Activated CD4-positive, alpha-beta T cell treated with anti-CD3 and anti-CD28 coated beads, Interleukin-2, amount 50 U/mL, for 4 hours (primary cell): ENCODE results near the gene ACVR1B.
A peak's percentile ranks its signal among the peaks of the same experiment; 100 is the strongest.

Experiments used
- DNase-seq, 2 experiments: peaks; one replicate each; pipeline ENCODE4 v3.0.0-alpha.2; 2020

ACVR1B gene

DNA sequence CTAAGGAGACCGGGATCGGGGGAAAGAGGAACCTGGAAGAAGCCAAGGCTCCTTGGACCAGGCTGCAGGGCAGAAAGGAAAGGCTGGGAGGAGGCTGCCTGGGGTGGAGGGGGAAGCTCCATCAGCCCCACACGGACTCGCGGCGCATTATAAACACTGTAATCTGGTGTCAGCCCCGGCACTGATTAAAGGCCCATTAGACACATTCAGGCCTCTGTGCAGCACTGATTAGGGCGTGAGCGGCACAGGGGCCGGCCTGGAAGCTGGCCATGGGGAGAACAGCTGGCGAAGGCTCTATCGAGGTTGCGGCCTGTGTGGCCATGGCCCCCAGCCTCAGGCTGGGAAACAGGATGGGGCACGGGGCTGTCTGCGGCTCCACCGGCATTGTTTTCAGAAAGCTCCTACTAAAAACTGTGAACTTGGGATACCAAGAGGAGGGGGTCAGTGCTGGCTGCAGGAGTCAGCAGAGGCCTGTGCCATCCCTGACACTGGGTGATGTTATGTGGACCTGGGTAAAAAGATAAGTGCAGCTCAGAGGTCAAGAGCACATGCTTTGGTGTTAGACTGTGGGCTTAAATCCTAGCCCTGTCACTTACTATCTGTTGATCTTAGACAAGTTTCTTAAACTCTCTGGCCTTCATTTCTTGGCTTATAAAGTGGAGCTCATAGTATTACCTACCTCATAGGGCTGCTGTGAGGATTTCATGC is 33.6 kb upstream of the ACVR1B start:
- no peak for DNase-seq

- no peak for DNase-seq
Observed at GRCh38 chr12:51920046-51920445, 31.5 kb upstream of the ACVR1B start.

GRCh38 chr12:51921017-51921725 is 30.3 kb upstream of the ACVR1B start:
- DNase-seq = no peak

- DNase-seq = no peak
Observed at GRCh38 chr12:51922146-51922545, 29.4 kb upstream of the ACVR1B start.

GRCh38 chr12:51922762-51923505 is 28.6 kb upstream of the ACVR1B start:
- no peak for DNase-seq

DNA sequence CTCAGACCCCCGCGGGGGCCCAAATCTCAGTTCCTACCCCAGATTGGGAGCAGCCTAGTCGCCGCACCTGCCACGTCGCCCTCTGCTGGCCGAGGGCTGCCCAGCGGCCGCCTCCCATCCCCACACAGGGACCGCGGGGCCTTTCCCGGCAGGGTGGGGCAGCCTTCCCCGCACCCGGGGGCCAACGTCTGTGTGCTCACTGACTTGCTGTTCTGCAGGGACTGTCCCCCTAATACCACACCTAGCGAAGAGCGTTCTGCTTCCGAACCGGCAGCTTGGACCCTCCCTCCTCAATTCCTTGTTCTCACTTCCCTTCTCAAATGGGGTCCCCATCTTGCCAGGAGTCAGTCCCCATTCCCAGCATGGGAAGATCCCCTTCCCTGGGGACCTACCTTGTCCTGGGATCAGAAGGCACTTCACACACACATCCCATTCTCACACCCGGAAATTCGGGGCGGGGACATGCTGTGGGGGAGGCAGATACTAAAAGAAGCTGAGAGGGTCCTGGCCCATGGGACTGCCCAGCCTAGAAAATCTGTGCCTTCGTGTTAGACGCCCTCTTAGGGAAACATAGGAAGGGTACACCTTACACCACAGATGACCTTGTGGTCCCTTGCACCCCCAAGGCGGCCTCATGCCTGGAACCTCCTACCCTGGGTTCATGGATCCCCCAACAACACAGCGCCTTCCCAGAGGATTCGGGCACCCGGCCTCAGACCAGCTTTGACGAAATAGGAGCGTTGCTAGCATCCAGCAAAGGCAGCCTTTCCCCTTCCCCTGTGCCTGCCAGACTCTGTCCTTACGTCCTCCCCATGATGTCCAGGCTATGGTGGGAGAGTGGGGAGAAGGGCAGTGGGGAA is 27.8 kb upstream of the ACVR1B start:
- DNase-seq = peak; percentile 51 to 52

GRCh38 chr12:51924551-51925319 is 26.8 kb upstream of the ACVR1B start:
- no peak for DNase-seq

DNA sequence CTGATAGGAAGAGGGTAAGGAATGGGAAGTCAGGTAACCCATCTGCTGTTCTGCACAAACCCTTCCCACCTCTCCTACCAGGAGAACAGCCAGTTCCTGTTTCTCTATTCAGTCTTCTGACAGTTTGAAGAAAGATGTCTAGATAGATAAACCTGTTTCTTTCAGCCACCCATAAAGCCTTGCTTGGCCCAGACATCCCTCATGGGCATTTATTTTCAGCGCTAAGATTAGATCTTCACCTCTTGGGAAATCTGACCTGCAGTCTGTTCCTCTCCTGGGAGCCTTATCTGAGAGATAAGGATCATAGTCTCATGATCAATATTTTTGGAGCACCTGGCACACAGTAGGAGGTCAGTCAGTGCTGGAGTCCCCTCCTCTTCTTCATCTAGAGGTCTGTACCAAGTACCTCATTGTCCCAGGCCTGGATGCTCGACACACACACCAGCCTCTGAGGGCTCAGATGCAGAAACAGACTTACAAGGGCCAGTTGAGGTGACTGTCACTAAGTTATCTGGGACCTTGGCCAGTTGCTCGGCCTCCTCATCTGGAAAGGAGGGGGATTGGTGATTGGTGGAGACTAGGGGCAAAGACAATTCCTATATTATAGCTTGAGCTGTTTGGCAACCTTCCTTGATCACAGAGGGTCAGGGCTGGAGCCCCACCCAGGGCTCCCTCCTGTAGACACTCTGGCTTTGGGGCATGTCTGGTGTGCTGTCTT is 26.0 kb upstream of the ACVR1B start:
- no peak for DNase-seq

GRCh38 chr12:51926064-51926632 is 25.4 kb upstream of the ACVR1B start:
- DNase-seq = no peak

DNA sequence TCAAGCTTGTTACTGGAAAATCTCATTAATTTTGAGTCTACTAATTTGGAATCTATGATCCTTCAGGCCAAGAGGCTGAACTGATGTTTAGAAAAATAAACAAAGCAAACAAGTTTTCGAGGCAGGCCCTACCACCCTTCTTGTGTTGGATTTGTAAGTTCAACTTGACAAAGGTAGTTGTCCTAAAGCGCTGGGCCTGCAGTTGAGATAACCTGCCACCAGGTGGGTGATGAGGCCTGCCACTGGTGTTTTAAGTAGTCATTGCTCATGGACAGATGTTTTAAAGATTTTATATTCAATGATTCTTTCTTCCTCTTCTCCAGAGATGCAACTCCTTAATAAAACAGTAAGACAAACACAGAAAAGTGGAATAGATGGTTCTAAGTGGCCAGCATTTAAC is 24.8 kb upstream of the ACVR1B start:
- peak; percentile 45 to 48 for DNase-seq

DNA sequence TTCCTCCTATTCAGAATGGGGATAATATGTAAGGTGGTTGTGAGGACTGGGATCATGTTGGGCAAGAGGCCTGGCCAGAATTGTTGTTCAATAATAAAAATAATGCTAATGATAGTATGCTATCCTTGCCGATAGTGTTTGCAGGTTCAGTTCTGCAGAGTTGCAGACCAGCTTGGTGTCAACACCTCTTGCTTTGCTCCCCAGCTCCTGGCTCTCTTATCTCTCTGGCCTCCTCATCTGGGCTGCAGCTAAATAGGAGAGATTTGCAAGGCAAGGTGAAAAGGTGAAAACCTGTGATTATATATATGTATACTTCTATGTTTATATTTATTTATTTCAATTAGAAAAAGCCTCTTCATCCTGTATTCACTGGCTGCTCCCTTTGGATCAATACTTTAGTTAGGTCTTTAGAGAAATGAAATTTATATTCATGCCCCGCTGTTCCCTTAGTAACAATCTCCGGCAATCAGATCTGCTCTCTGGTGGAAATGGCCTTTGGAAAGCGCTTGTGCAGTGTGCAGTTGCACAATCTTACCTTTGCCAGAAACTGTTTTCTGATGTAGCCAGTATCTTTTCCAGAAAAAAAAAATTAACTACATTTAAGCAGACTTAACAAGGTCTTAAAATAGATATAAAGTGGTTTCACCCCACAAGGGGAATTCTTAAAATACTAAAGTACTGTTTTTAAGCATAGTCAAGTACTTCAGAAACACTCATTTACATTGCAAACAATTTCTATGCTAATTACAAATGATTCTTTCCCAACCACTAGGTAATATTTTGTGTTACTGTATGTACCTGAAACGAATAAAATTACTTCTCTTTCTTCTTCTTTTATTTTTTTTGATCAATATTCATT is 19.1 kb upstream of the ACVR1B start:
- DNase-seq = no peak

GRCh38 chr12:51934080-51934479 is 17.4 kb upstream of the ACVR1B start:
- DNase-seq = no peak

- DNase-seq = no peak
Observed at GRCh38 chr12:51937926-51938325, 13.6 kb upstream of the ACVR1B start.

DNA sequence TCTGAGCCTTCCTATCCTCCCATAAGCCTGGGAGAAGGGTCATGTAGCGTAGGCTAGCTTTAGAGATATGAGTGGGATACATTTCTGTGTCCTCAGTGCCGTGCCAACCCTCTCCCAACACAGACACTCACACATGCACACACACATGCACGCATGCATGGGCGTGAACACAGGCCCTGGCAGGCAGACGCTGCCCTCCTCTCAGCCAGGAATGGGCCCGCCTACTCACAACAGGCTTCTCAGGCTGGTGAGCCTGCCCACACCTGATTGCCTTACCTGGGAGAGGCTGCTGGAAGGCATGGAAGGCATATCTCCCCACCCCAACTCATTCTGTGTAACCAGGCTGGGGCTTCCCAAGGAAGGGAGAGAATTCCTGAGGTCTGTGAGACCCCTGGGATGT is 12.8 kb upstream of the ACVR1B start:
- DNase-seq = no peak

- no peak for DNase-seq
Observed at GRCh38 chr12:51941011-51941581, 10.4 kb upstream of the ACVR1B start.

DNA sequence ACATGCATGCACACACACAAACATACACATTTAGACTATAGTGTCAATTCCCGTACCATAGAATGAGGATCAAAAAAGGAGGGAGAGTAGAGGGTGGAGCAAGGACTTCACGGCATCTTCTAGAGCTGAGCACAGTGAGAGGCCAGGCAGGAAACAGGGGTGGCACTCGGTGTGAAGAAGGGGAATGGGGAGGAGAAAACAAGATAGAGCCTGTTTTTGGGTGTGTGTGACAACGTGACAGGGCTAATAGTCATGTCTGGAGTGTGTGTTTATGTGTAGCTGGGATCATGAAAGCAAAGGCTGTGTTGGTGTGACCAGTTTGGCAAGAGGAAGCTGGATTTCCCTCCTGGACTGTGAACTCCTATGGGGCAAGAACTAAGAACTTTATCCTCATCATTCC is 9.9 kb upstream of the ACVR1B start:
- DNase-seq = no peak

DNA sequence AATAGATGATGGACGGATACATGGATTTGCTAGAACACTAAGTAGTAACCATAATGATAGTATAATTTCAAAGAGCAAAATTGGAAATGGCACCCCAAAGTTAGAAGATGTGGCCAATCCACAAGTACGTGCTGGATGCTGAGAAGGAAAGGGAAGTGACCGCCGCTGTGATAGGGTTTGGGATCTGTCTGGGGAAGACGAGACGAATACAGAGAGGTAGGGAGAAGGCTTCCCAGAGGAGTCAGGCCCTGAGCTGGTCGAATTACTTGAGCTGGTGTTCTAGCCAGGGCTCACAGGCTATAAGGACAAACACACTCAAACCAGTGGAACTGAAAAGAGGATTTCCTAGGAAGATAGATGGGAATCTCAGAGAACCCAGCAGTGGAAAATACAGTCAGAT is 9.4 kb upstream of the ACVR1B start:
- no peak for DNase-seq

- DNase-seq = no peak
Observed at GRCh38 chr12:51942501-51943000, 8.9 kb upstream of the ACVR1B start.

- no peak for DNase-seq
Observed at GRCh38 chr12:51943346-51943745, 8.2 kb upstream of the ACVR1B start.
